PC-3 (cell line): Measurements from ENCODE around the gene KCNJ15.

ENCODE experiments used
- EZH2 ChIP-seq: fragments of 300-600 bp; sonication (generic); IDR thresholded peaks from one replicate; pipeline ENCODE4 v1.6.1; 2017; ENCODE audit warnings: antibody characterized with exemption, mild to moderate bottlenecking, low read length; ENCODE audit not compliant: unreplicated experiment
- EZH2phosphoT487 ChIP-seq: fragments of 300-600 bp; sonication (generic); IDR thresholded peaks from 2 replicates; pipeline ENCODE4 v1.6.1; 2018; ENCODE audit warnings: mild to moderate bottlenecking, antibody characterized with exemption, low read length, borderline replicate concordance
- TF ChIP-seq, protein P1 (sequence below): fragments of 300-600 bp; sonication (generic); conservative IDR thresholded peaks from 2 replicates; pipeline ENCODE4 v1.5.1; 2017; ENCODE audit warnings: antibody characterized with exemption, low read depth, mild to moderate bottlenecking, low read length

DNA sequence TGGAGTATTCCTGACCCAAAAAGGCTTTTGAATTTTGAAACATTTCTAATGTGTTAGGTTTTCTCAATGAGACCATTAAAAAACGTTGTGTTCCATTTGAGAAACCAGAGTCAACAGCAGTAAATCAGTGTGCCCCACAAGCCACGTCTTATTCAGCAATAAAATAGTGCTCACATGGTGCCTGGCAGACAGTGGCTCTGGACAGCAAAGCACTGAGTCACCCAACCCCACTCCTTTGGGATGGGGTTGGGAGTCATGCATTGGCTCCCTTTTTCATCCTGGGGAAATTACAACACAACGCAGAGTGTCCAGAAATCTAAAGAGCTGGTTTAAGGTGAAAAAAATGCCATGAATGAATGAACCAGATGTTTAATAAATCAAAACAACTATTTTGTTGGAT, 46.5 kb downstream of the KCNJ15 start:
- TF ChIP-seq, protein P1, sequence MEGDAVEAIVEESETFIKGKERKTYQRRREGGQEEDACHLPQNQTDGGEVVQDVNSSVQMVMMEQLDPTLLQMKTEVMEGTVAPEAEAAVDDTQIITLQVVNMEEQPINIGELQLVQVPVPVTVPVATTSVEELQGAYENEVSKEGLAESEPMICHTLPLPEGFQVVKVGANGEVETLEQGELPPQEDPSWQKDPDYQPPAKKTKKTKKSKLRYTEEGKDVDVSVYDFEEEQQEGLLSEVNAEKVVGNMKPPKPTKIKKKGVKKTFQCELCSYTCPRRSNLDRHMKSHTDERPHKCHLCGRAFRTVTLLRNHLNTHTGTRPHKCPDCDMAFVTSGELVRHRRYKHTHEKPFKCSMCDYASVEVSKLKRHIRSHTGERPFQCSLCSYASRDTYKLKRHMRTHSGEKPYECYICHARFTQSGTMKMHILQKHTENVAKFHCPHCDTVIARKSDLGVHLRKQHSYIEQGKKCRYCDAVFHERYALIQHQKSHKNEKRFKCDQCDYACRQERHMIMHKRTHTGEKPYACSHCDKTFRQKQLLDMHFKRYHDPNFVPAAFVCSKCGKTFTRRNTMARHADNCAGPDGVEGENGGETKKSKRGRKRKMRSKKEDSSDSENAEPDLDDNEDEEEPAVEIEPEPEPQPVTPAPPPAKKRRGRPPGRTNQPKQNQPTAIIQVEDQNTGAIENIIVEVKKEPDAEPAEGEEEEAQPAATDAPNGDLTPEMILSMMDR, result no peak
- TF ChIP-seq EZH2phosphoT487, result peak; percentile 52; the same call in 1 of the 2 replicates
- TF ChIP-seq EZH2, result no peak
